WTC11 (cell line): ENCODE results near the gene UTF1. TPM values are rescaled to one million over a fixed set of nuclear protein-coding genes. Genes with fewer than 3 reads are reported as not detected.
"Not testable (repeated sequence)": the region's sequence is repeated elsewhere in the genome, so short reads cannot be mapped to it uniquely, and the experiment has no call there.

ENCODE experiments used
- ATAC-seq: fragments of 200-7000 bp; cut with Tn5 transposase; 2 replicates; pipeline ENCODE4 v1.10.0; 2021; ENCODE audit warnings: mild to moderate bottlenecking, moderate library complexity
- CTCF ChIA-PET: fragments of 300-600 bp; sonication (Branson Sonifier 250); formaldehyde crosslinking; loops from one replicate; lab custom pipeline; 2021; ENCODE audit warnings: antibody characterized with exemption; lab: Charles Lee
- POLR2A ChIA-PET: fragments of 350-600 bp; sonication (Branson Sonifier 250); formaldehyde crosslinking; loops from one replicate; lab custom pipeline; 2021; ENCODE audit warnings: antibody characterized with exemption; lab: Charles Lee
- DNase-seq: peaks from one replicate; pipeline ENCODE4 v3.0.0; 2021; ENCODE audit warnings: low spot score
- H3K27ac Mint-ChIP-seq: 2 replicates; pipeline ENCODE4 v1.8.0; 2021; ENCODE audit warnings: mixed read lengths
- H3K27me3 Mint-ChIP-seq: 2 replicates; pipeline ENCODE4 v1.8.0; 2021; ENCODE audit warnings: low read depth, mild to moderate bottlenecking, moderate library complexity, mixed read lengths
- H3K36me3 Mint-ChIP-seq: 2 replicates; pipeline ENCODE4 v1.8.0; 2021; ENCODE audit warnings: mixed read lengths
- H3K4me1 Mint-ChIP-seq: 2 replicates; pipeline ENCODE4 v1.8.0; 2022; ENCODE audit warnings: mixed read lengths
- H3K4me3 Mint-ChIP-seq: 2 replicates; pipeline ENCODE4 v1.8.0; 2021; ENCODE audit warnings: mild to moderate bottlenecking, moderate library complexity, mixed read lengths
- H3K9me3 Mint-ChIP-seq: 2 replicates; pipeline ENCODE4 v1.8.0; 2021; ENCODE audit warnings: mixed read lengths
- CREB1 ChIP-seq: sonication (generic); formaldehyde crosslinking; IDR thresholded peaks from 2 replicates; pipeline ENCODE4 v1.8.0; 2023; ENCODE audit warnings: mild to moderate bottlenecking, missing genetic modification reagents
- ELF4 ChIP-seq: sonication (generic); formaldehyde crosslinking; IDR thresholded peaks from 2 replicates; pipeline ENCODE4 v1.8.1; 2022; ENCODE audit warnings: low read depth, mild to moderate bottlenecking, moderate library complexity, missing genetic modification reagents
- ETV6 ChIP-seq: sonication (generic); formaldehyde crosslinking; IDR thresholded peaks from 2 replicates; pipeline ENCODE4 v1.8.1; 2022; ENCODE audit warnings: mild to moderate bottlenecking, missing genetic modification reagents
- FOXJ3 ChIP-seq: sonication (generic); formaldehyde crosslinking; IDR thresholded peaks from 2 replicates; pipeline ENCODE4 v1.9.0; 2021; ENCODE audit warnings: missing genetic modification reagents, mild to moderate bottlenecking, borderline replicate concordance
- FOXK1 ChIP-seq: sonication (generic); formaldehyde crosslinking; IDR thresholded peaks from 2 replicates; pipeline ENCODE4 v1.8.0; 2022; ENCODE audit warnings: mild to moderate bottlenecking, moderate library complexity, missing genetic modification reagents
- FOXP1 ChIP-seq: sonication (generic); formaldehyde crosslinking; IDR thresholded peaks from 2 replicates; pipeline ENCODE4 v1.8.0; 2022; ENCODE audit warnings: missing genetic modification reagents, mild to moderate bottlenecking, moderate library complexity, borderline replicate concordance
- JUN ChIP-seq: sonication (generic); formaldehyde crosslinking; IDR thresholded peaks from 2 replicates; pipeline ENCODE4 v1.8.0; 2023; ENCODE audit warnings: mild to moderate bottlenecking, missing genetic modification reagents
- MXD4 ChIP-seq: fragments of 250-450 bp; sonication (Bioruptor Pico); IDR thresholded peaks from 2 replicates; pipeline ENCODE4 v1.8.0; 2021; ENCODE audit warnings: mild to moderate bottlenecking, moderate library complexity, borderline replicate concordance
- NFE2L1 ChIP-seq: sonication (generic); formaldehyde crosslinking; IDR thresholded peaks from 2 replicates; pipeline ENCODE4 v1.8.1; 2023; ENCODE audit warnings: missing genetic modification reagents
- NR1H2 ChIP-seq: sonication (generic); formaldehyde crosslinking; IDR thresholded peaks from 2 replicates; pipeline ENCODE4 v1.9.0; 2021; ENCODE audit warnings: mild to moderate bottlenecking, moderate library complexity, missing genetic modification reagents
- ZBTB21 ChIP-seq: sonication (generic); formaldehyde crosslinking; IDR thresholded peaks from 2 replicates; pipeline ENCODE4 v1.8.1; 2023; ENCODE audit warnings: mild to moderate bottlenecking, missing genetic modification reagents, borderline replicate concordance
- ZNF396 ChIP-seq: fragments of 250-450 bp; sonication (Bioruptor Pico); IDR thresholded peaks from 2 replicates; pipeline ENCODE4 v1.8.0; 2021; ENCODE audit warnings: mild to moderate bottlenecking, moderate library complexity, borderline replicate concordance
- ZNF423 ChIP-seq: fragments of 250-450 bp; sonication (Bioruptor Pico); IDR thresholded peaks from 2 replicates; pipeline ENCODE4 v2.1.2; 2022; ENCODE audit warnings: mild to moderate bottlenecking, moderate library complexity
- total RNA-seq: library from RNA; stranded (reverse); gene quantifications from 3 replicates; pipeline ENCODE4 v1.2.3, GENCODE V29; 2021
- TF ChIP-seq, protein P1 (sequence below): sonication (generic); formaldehyde crosslinking; IDR thresholded peaks from 2 replicates; pipeline ENCODE4 v1.8.0; 2022; ENCODE audit warnings: mild to moderate bottlenecking, missing genetic modification reagents
- TF ChIP-seq, protein P2 (sequence below): sonication (generic); formaldehyde crosslinking; IDR thresholded peaks from 2 replicates; pipeline ENCODE4 v1.8.1; 2023; ENCODE audit warnings: mild to moderate bottlenecking, missing genetic modification reagents
- TF ChIP-seq, protein P3 (sequence below): sonication (generic); formaldehyde crosslinking; IDR thresholded peaks from 2 replicates; pipeline ENCODE4 v1.8.0; 2023; ENCODE audit warnings: missing genetic modification reagents
- TF ChIP-seq, protein P4 (sequence below): fragments of 250-450 bp; sonication (Bioruptor Pico); IDR thresholded peaks from 2 replicates; pipeline ENCODE4 v1.9.0; 2021; ENCODE audit warnings: mild to moderate bottlenecking
- TF ChIP-seq, protein P5 (sequence below): sonication (generic); formaldehyde crosslinking; IDR thresholded peaks from 2 replicates; pipeline ENCODE4 v1.8.0; 2022; ENCODE audit warnings: mild to moderate bottlenecking, missing genetic modification reagents
- TF ChIP-seq, protein P6 (sequence below): fragments of 250-450 bp; sonication (Bioruptor Pico); conservative IDR thresholded peaks from 2 replicates; pipeline ENCODE4 v1.9.0; 2021; ENCODE audit warnings: mild to moderate bottlenecking
- TF ChIP-seq, protein P7 (sequence below): sonication (generic); formaldehyde crosslinking; IDR thresholded peaks from 2 replicates; pipeline ENCODE4 v1.8.0; 2022; ENCODE audit warnings: mild to moderate bottlenecking, missing genetic modification reagents
- TF ChIP-seq, protein P8 (sequence below): sonication (generic); formaldehyde crosslinking; IDR thresholded peaks from 2 replicates; pipeline ENCODE4 v1.8.0; 2022; ENCODE audit warnings: mild to moderate bottlenecking, missing genetic modification reagents
- TF ChIP-seq, protein P9 (sequence below): sonication (generic); formaldehyde crosslinking; IDR thresholded peaks from 2 replicates; pipeline ENCODE4 v1.8.1; 2023; ENCODE audit warnings: mild to moderate bottlenecking, missing genetic modification reagents

The UTF1 gene
- total RNA-seq, 1 experiment from 2014 or later: 196 TPM

DNA sequence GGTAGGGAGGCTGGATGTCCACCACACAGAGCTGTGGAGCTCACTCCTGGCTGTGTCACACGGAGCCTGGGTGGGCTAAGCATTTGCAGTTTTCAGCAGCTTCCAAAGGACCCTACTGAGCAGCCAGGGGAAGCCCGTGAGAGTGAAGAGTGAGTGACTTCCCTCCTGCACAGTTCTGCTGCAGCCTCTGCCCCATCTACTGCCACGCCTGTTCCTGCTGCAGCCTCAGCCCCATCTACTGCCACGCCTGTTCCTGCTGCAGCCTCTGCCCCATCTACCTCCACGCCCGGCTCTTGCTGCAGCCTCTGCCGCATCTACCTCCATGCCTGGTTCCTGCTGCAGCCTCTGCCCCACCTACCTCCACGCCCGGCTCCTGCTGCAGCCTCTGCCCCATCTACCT is 34.4 kb downstream of the UTF1 start (continued):
- TF ChIP-seq, protein P1, sequence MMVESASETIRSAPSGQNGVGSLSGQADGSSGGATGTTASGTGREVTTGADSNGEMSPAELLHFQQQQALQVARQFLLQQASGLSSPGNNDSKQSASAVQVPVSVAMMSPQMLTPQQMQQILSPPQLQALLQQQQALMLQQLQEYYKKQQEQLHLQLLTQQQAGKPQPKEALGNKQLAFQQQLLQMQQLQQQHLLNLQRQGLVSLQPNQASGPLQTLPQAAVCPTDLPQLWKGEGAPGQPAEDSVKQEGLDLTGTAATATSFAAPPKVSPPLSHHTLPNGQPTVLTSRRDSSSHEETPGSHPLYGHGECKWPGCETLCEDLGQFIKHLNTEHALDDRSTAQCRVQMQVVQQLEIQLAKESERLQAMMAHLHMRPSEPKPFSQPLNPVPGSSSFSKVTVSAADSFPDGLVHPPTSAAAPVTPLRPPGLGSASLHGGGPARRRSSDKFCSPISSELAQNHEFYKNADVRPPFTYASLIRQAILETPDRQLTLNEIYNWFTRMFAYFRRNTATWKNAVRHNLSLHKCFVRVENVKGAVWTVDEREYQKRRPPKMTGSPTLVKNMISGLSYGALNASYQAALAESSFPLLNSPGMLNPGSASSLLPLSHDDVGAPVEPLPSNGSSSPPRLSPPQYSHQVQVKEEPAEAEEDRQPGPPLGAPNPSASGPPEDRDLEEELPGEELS (CRISPR knock-in tag): no peak
- TF ChIP-seq FOXP1: no peak
- TF ChIP-seq, protein P2, sequence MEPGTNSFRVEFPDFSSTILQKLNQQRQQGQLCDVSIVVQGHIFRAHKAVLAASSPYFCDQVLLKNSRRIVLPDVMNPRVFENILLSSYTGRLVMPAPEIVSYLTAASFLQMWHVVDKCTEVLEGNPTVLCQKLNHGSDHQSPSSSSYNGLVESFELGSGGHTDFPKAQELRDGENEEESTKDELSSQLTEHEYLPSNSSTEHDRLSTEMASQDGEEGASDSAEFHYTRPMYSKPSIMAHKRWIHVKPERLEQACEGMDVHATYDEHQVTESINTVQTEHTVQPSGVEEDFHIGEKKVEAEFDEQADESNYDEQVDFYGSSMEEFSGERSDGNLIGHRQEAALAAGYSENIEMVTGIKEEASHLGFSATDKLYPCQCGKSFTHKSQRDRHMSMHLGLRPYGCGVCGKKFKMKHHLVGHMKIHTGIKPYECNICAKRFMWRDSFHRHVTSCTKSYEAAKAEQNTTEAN (CRISPR knock-in tag): no peak
- TF ChIP-seq NFE2L1: no peak
- TF ChIP-seq ETV6 (CRISPR knock-in tag): no peak
- no peak for TF ChIP-seq ZBTB21 (CRISPR knock-in tag)

DNA sequence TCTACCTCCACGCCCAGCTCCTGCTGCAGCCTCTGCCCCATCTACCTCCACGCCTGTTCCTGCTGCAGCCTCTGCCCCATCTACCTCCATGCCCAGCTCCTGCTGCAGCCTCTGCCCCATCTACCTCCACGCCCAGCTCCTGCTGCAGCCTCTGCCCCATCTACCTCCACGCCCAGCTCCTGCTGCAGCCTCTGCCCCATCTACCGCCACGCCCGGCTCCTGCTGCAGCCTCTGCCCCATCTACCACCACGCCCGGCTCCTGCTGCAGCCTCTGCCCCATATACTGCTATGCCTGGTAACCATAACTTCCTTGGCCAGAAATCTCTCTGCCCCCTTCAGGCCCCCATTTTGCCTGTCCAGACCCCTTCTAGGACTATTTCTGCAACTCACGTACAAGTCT is 35.0 kb downstream of the UTF1 start:
- DNase-seq, POLR2A ChIA-PET, CTCF ChIA-PET, H3K4me3 Mint-ChIP-seq, H3K4me1 Mint-ChIP-seq, H3K27ac Mint-ChIP-seq, ATAC-seq, H3K9me3 Mint-ChIP-seq, H3K36me3 Mint-ChIP-seq: not testable (repeated sequence)
- H3K27me3 Mint-ChIP-seq: peaks cover 19% of the 10 kb centered on the region

DNA sequence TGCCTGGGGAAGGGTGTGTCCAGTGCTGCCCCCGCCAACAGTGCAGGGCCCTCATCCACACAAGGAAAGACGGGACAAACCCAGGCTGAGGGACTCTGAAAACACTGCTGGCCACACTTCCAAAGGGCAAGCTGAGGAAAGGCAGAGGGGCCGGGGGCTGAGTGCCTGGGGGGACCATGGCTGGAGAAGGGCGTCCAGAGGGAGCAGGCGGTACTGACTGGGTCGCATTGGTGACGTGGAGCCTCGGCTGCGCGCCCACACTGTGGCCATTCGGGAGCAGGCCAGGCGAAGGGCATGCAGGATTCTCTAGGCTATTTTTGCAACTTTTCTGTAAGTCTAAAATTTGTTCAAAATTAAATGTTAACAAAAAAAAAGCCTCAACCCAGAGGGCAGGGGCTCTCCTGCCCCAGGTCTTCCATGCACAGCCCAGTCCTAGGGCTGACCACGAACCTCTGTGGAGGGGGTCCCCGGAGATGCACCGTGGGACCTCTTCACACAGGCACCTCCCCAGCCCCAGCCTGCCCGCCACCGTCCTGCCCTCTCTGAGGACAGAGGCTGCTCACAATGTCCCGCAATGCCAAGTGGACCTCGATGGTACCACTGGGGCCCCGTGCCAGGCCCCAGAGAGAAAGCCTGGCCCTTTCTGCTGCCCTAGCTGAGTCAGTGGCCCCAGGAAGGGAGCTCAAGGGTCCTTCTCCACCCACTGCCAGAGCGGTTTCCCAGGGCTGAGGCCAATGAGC is 36.2 kb downstream of the UTF1 start:
- H3K4me1 Mint-ChIP-seq: no peaks in the 10 kb centered on the region
- no peak overlapping the region for H3K4me3 Mint-ChIP-seq
- H3K36me3 Mint-ChIP-seq: no peaks in the 10 kb centered on the region
- DNase-seq (no peak), ATAC-seq (no peak)
- ChIA-PET POLR2A (interaction anchor here (1.1 kb wide), 1 partner anchor 19 kb away, joined by 3 read pairs; no protein-coding TSS in a partner anchor), CTCF (interaction anchor here (1.0 to 2.0 kb wide), 6 partner anchors 9 to 87 kb away, joined by 3 to 20 read pairs (median 7); partner anchors contain the start of gene ADAM8)
- no peak overlapping the region for H3K27ac Mint-ChIP-seq
- H3K9me3 Mint-ChIP-seq: no peaks in the 10 kb centered on the region
- peaks cover 19% of the 10 kb centered on the region for H3K27me3 Mint-ChIP-seq
- TF ChIP-seq ETV6 (CRISPR knock-in tag) (no peak), FOXK1 (CRISPR knock-in tag) (no peak), FOXJ3 (CRISPR knock-in tag) (no peak), JUN (no peak), ZNF423 (CRISPR knock-in tag) (no peak), CREB1 (CRISPR knock-in tag) (no peak), ELF4 (no peak), NR1H2 (CRISPR knock-in tag) (no peak), MXD4 (CRISPR knock-in tag) (no peak), ZNF396 (CRISPR knock-in tag) (no peak)
- TF ChIP-seq, protein P3, sequence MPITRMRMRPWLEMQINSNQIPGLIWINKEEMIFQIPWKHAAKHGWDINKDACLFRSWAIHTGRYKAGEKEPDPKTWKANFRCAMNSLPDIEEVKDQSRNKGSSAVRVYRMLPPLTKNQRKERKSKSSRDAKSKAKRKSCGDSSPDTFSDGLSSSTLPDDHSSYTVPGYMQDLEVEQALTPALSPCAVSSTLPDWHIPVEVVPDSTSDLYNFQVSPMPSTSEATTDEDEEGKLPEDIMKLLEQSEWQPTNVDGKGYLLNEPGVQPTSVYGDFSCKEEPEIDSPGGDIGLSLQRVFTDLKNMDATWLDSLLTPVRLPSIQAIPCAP: no peak
- TF ChIP-seq, protein P4, sequence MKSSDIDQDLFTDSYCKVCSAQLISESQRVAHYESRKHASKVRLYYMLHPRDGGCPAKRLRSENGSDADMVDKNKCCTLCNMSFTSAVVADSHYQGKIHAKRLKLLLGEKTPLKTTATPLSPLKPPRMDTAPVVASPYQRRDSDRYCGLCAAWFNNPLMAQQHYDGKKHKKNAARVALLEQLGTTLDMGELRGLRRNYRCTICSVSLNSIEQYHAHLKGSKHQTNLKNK (CRISPR knock-in tag): no peak
- TF ChIP-seq, protein P5, sequence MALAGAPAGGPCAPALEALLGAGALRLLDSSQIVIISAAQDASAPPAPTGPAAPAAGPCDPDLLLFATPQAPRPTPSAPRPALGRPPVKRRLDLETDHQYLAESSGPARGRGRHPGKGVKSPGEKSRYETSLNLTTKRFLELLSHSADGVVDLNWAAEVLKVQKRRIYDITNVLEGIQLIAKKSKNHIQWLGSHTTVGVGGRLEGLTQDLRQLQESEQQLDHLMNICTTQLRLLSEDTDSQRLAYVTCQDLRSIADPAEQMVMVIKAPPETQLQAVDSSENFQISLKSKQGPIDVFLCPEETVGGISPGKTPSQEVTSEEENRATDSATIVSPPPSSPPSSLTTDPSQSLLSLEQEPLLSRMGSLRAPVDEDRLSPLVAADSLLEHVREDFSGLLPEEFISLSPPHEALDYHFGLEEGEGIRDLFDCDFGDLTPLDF (CRISPR knock-in tag): no peak
- TF ChIP-seq, protein P6, sequence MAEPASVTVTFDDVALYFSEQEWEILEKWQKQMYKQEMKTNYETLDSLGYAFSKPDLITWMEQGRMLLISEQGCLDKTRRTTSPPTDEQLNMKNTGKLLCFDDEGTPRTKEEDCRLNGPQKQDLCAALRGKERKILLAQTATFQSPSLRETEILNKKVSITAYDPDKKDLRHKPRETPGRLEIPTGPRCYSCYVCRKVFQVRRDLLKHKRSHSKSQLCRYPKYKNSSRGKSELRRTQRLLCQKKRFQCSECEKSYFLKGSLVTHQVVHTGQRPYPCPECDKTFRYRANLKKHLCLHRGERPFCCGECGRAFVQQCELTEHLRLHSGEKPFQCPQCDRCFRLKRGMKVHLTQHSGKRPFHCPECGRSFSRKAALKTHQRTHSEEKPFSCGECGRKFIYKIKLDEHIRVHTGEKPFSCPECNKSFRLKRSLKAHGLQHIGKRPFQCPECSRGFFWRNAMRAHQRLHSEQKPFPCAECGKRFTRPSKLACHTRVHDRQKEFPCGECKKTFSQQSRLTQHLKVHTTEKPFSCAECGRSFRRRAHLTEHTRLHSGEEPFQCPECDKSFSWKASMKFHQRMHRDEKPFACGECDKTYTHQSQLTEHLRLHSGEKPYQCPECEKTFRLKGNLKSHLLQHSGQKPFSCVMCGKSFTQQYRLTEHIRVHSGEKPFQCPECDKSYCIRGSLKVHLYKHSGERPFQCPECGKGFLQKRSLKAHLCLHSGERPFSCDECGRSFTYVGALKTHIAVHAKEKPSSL (CRISPR knock-in tag): no peak
- TF ChIP-seq, protein P7, sequence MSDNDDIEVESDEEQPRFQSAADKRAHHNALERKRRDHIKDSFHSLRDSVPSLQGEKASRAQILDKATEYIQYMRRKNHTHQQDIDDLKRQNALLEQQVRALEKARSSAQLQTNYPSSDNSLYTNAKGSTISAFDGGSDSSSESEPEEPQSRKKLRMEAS (CRISPR knock-in tag): no peak
- TF ChIP-seq, protein P8, sequence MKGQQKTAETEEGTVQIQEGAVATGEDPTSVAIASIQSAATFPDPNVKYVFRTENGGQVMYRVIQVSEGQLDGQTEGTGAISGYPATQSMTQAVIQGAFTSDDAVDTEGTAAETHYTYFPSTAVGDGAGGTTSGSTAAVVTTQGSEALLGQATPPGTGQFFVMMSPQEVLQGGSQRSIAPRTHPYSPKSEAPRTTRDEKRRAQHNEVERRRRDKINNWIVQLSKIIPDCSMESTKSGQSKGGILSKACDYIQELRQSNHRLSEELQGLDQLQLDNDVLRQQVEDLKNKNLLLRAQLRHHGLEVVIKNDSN (CRISPR knock-in tag): no peak
- TF ChIP-seq, protein P9, sequence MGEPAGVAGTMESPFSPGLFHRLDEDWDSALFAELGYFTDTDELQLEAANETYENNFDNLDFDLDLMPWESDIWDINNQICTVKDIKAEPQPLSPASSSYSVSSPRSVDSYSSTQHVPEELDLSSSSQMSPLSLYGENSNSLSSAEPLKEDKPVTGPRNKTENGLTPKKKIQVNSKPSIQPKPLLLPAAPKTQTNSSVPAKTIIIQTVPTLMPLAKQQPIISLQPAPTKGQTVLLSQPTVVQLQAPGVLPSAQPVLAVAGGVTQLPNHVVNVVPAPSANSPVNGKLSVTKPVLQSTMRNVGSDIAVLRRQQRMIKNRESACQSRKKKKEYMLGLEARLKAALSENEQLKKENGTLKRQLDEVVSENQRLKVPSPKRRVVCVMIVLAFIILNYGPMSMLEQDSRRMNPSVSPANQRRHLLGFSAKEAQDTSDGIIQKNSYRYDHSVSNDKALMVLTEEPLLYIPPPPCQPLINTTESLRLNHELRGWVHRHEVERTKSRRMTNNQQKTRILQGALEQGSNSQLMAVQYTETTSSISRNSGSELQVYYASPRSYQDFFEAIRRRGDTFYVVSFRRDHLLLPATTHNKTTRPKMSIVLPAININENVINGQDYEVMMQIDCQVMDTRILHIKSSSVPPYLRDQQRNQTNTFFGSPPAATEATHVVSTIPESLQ (CRISPR knock-in tag): no peak
